ENCODE measurements around the gene ANAPC7. TPM values are rescaled to one million over a fixed set of nuclear protein-coding genes. Genes with fewer than 3 reads are reported as not detected.

Gene ANAPC7
- total and polyA plus RNA-seq, 2 donors (not counting 1 experiment from before 2014, with no cell fraction given) = 48.7 to 49.5 TPM

DNA sequence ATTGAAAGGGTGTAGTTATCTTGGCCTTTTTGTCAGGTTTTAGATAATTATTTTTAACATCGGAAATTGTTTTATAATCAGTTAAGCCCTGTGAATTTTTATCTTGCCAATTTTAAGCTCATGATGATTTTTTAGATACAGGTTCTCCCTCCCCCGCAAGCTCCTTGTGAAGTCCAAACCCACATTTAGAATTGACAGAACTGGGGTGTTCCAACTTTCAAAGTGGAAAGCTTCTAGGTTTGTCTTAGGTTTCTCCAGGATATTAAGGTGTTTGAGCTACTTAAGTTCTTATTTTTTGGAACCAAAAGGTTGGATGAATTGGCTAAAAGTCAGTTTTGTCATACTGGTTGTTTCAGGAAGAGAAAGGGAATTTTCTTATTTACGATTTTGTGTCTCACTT lies 73.4 kb downstream of the ANAPC7 start:
- H3K36me3 ChIP-seq (ENCODE audit: control insufficient read depth, insufficient read depth, low read length) = peaks cover 18% of the 10 kb centered on the region
- no peak overlapping the region for H2AFZ ChIP-seq (ENCODE audit: low read length)
- DNase-seq (ENCODE audit: low read depth in 2 of 2) = no peak
- H4K20me1 ChIP-seq (ENCODE audit: control insufficient read depth, extremely low read depth, insufficient read depth, low read length) = peaks cover 3% of the 10 kb centered on the region
- H3K4me2 ChIP-seq (ENCODE audit: extremely low read depth, insufficient read depth, low read length) = no peak overlapping the region
- no peak overlapping the region for H3K9ac ChIP-seq (ENCODE audit: insufficient read depth, low read length)
- H3K4me3 ChIP-seq (replicated peaks in 1 of 4; ENCODE audit: control extremely low read depth in 1 of 4, insufficient read depth in 1 of 4, low read depth in 3 of 4, low read length in 4 of 4) = no peak overlapping the region
- peaks cover 56% of the 10 kb centered on the region for H3K79me2 ChIP-seq (ENCODE audit: control insufficient read depth, insufficient read depth, low read length)
- H3K27ac ChIP-seq (ENCODE audit: insufficient read depth, low read length) = no peak overlapping the region
- H3K9me3 ChIP-seq (ENCODE audit: control insufficient read depth, insufficient read depth, low read depth, low read length) = no peaks in the 10 kb centered on the region
- H3K4me1 ChIP-seq (ENCODE audit: control insufficient read depth, extremely low read depth, insufficient read depth, low read length) = no peaks in the 10 kb centered on the region
- H3K27me3 ChIP-seq (ENCODE audit: control insufficient read depth, insufficient read depth, low read length) = no peaks in the 10 kb centered on the region
- TF ChIP-seq EZH2 (IDR thresholded peaks at IDR 0.05; ENCODE audit: low read length, missing control alignments) = no peak
- TF ChIP-seq, protein P1, sequence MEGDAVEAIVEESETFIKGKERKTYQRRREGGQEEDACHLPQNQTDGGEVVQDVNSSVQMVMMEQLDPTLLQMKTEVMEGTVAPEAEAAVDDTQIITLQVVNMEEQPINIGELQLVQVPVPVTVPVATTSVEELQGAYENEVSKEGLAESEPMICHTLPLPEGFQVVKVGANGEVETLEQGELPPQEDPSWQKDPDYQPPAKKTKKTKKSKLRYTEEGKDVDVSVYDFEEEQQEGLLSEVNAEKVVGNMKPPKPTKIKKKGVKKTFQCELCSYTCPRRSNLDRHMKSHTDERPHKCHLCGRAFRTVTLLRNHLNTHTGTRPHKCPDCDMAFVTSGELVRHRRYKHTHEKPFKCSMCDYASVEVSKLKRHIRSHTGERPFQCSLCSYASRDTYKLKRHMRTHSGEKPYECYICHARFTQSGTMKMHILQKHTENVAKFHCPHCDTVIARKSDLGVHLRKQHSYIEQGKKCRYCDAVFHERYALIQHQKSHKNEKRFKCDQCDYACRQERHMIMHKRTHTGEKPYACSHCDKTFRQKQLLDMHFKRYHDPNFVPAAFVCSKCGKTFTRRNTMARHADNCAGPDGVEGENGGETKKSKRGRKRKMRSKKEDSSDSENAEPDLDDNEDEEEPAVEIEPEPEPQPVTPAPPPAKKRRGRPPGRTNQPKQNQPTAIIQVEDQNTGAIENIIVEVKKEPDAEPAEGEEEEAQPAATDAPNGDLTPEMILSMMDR (conservative IDR thresholded peaks at IDR 0.05 in 1 of 2, IDR thresholded peaks at IDR 0.05 in 1 of 2; ENCODE audit: low read depth in 1 of 2, low read length in 2 of 2) = no peak

DNA sequence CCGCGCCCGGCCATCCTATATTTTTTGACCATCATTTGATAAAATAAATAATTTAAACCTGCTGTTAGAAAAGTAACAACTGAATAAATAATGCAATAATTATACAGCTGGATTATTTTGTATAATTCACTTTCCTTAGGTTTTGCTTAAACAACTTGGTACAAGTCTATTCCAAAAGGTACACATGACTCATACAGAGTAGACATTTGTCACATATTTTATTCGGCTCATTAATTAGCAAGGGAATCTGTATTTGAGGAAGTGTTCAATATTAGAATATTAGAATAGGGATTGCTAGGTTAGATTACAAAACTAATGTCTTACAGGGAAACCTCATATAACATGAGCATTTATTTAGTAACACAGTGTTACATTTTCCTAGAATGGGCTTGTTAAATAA lies 73.8 kb downstream of the ANAPC7 start:
- TF ChIP-seq EZH2 (IDR thresholded peaks at IDR 0.05; ENCODE audit: low read length, missing control alignments) = no peak
- TF ChIP-seq, protein P1 (conservative IDR thresholded peaks at IDR 0.05 in 1 of 2, IDR thresholded peaks at IDR 0.05 in 1 of 2; ENCODE audit: low read depth in 1 of 2, low read length in 2 of 2) = no peak
- no peaks in the 10 kb centered on the region for H3K4me1 ChIP-seq (ENCODE audit: control insufficient read depth, extremely low read depth, insufficient read depth, low read length)
- H4K20me1 ChIP-seq (ENCODE audit: control insufficient read depth, extremely low read depth, insufficient read depth, low read length) = peaks cover 3% of the 10 kb centered on the region
- peaks cover 59% of the 10 kb centered on the region for H3K79me2 ChIP-seq (ENCODE audit: control insufficient read depth, insufficient read depth, low read length)
- H3K4me3 ChIP-seq (replicated peaks in 1 of 4; ENCODE audit: control extremely low read depth in 1 of 4, insufficient read depth in 1 of 4, low read depth in 3 of 4, low read length in 4 of 4) = no peak overlapping the region
- no peak overlapping the region for H2AFZ ChIP-seq (ENCODE audit: low read length)
- DNase-seq (ENCODE audit: low read depth in 2 of 2) = no peak
- no peak overlapping the region for H3K27ac ChIP-seq (ENCODE audit: insufficient read depth, low read length)
- H3K9me3 ChIP-seq (ENCODE audit: control insufficient read depth, insufficient read depth, low read depth, low read length) = no peaks in the 10 kb centered on the region
- H3K27me3 ChIP-seq (ENCODE audit: control insufficient read depth, insufficient read depth, low read length) = no peaks in the 10 kb centered on the region
- peaks cover 15% of the 10 kb centered on the region for H3K36me3 ChIP-seq (ENCODE audit: control insufficient read depth, insufficient read depth, low read length)
- H3K4me2 ChIP-seq (ENCODE audit: extremely low read depth, insufficient read depth, low read length) = no peak overlapping the region
- H3K9ac ChIP-seq (ENCODE audit: insufficient read depth, low read length) = no peak overlapping the region

Other genes starting within 250 kb of the ANAPC7 start
- gene ATP2A2, start 122.5 kb downstream of the ANAPC7 start, total RNA-seq = 119 and 151 TPM in 2 replicates
- 203 and 216 TPM in 2 replicates for gene ATP2A2, start 122.5 kb downstream of the ANAPC7 start, polyA plus RNA-seq
- 136 and 169 TPM in 2 replicates for gene ARPC3, start 46.6 kb upstream of the ANAPC7 start, total RNA-seq
- gene ARPC3, start 46.6 kb upstream of the ANAPC7 start, polyA plus RNA-seq = 81.1 and 87.4 TPM in 2 replicates
- gene GPN3, start 64.5 kb upstream of the ANAPC7 start, total RNA-seq = 8.9 and 9.2 TPM in 2 replicates
- gene GPN3, start 64.5 kb upstream of the ANAPC7 start, polyA plus RNA-seq = 28.9 and 29.7 TPM in 2 replicates
- 14.9 and 16.5 TPM in 2 replicates for gene FAM216A, start 65.1 kb upstream of the ANAPC7 start, total RNA-seq
- gene FAM216A, start 65.1 kb upstream of the ANAPC7 start, polyA plus RNA-seq = 20.2 and 28.3 TPM in 2 replicates
- gene VPS29, start 98.4 kb upstream of the ANAPC7 start, total RNA-seq = 44.7 and 52.2 TPM in 2 replicates
- gene VPS29, start 98.4 kb upstream of the ANAPC7 start, polyA plus RNA-seq = 172 and 210 TPM in 2 replicates
- gene RAD9B, start 98.6 kb upstream of the ANAPC7 start, total RNA-seq = 0.50 and 0.77 TPM in 2 replicates
- 0.40 and 0.53 TPM in 2 replicates for gene RAD9B, start 98.6 kb upstream of the ANAPC7 start, polyA plus RNA-seq
- 4.9 and 6.9 TPM in 2 replicates for gene PPTC7, start 179.6 kb upstream of the ANAPC7 start, total RNA-seq
- 9.4 and 12.5 TPM in 2 replicates for gene PPTC7, start 179.6 kb upstream of the ANAPC7 start, polyA plus RNA-seq
- 24.9 and 27.4 TPM in 2 replicates for gene TCTN1, start 210.4 kb upstream of the ANAPC7 start, total RNA-seq
- 20.3 and 25.0 TPM in 2 replicates for gene TCTN1, start 210.4 kb upstream of the ANAPC7 start, polyA plus RNA-seq

Data from fibroblast of lung (primary cell).